WTC11 (cell line): ENCODE data around the gene CD59. TPM values are rescaled to one million over a fixed set of nuclear protein-coding genes. Genes with fewer than 3 reads are reported as not detected.

Source experiments
- ATAC-seq: fragments of 200-7000 bp; cut with Tn5 transposase; 2 replicates; pipeline ENCODE4 v1.10.0; 2021; ENCODE audit warnings: mild to moderate bottlenecking, moderate library complexity
- CTCF ChIA-PET: fragments of 300-600 bp; sonication (Branson Sonifier 250); formaldehyde crosslinking; loops from one replicate; lab custom pipeline; 2021; ENCODE audit warnings: antibody characterized with exemption; lab: Charles Lee
- POLR2A ChIA-PET: fragments of 350-600 bp; sonication (Branson Sonifier 250); formaldehyde crosslinking; loops from one replicate; lab custom pipeline; 2021; ENCODE audit warnings: antibody characterized with exemption; lab: Charles Lee
- DNase-seq: peaks from one replicate; pipeline ENCODE4 v3.0.0; 2021; ENCODE audit warnings: low spot score
- H3K27ac Mint-ChIP-seq: 2 replicates; pipeline ENCODE4 v1.8.0; 2021; ENCODE audit warnings: mixed read lengths
- H3K27me3 Mint-ChIP-seq: 2 replicates; pipeline ENCODE4 v1.8.0; 2021; ENCODE audit warnings: low read depth, mild to moderate bottlenecking, moderate library complexity, mixed read lengths
- H3K36me3 Mint-ChIP-seq: 2 replicates; pipeline ENCODE4 v1.8.0; 2021; ENCODE audit warnings: mixed read lengths
- H3K4me1 Mint-ChIP-seq: 2 replicates; pipeline ENCODE4 v1.8.0; 2022; ENCODE audit warnings: mixed read lengths
- H3K4me3 Mint-ChIP-seq: 2 replicates; pipeline ENCODE4 v1.8.0; 2021; ENCODE audit warnings: mild to moderate bottlenecking, moderate library complexity, mixed read lengths
- H3K9me3 Mint-ChIP-seq: 2 replicates; pipeline ENCODE4 v1.8.0; 2021; ENCODE audit warnings: mixed read lengths
- CREM ChIP-seq: sonication (generic); formaldehyde crosslinking; IDR thresholded peaks from 2 replicates; pipeline ENCODE4 v1.8.1; 2022; ENCODE audit warnings: mild to moderate bottlenecking, missing genetic modification reagents, moderate library complexity
- ETV6 ChIP-seq: sonication (generic); formaldehyde crosslinking; IDR thresholded peaks from 2 replicates; pipeline ENCODE4 v1.8.1; 2022; ENCODE audit warnings: mild to moderate bottlenecking, missing genetic modification reagents
- FOXK1 ChIP-seq: sonication (generic); formaldehyde crosslinking; IDR thresholded peaks from 2 replicates; pipeline ENCODE4 v1.8.0; 2022; ENCODE audit warnings: mild to moderate bottlenecking, moderate library complexity, missing genetic modification reagents
- GABPB1 ChIP-seq: sonication (generic); formaldehyde crosslinking; IDR thresholded peaks from 2 replicates; pipeline ENCODE4 v1.8.1; 2023; ENCODE audit warnings: mild to moderate bottlenecking, missing genetic modification reagents
- IRF2 ChIP-seq: sonication (generic); formaldehyde crosslinking; IDR thresholded peaks from 2 replicates; pipeline ENCODE4 v1.8.0; 2022; ENCODE audit warnings: low read depth, missing genetic modification reagents, borderline replicate concordance
- JAZF1 ChIP-seq: fragments of 250-450 bp; sonication (Bioruptor Pico); IDR thresholded peaks from 2 replicates; pipeline ENCODE4 v1.9.0; 2021; ENCODE audit warnings: moderate library complexity, mild to moderate bottlenecking, inconsistent platforms
- MXD4 ChIP-seq: fragments of 250-450 bp; sonication (Bioruptor Pico); IDR thresholded peaks from 2 replicates; pipeline ENCODE4 v1.8.0; 2021; ENCODE audit warnings: mild to moderate bottlenecking, moderate library complexity, borderline replicate concordance
- PRRX2 ChIP-seq: fragments of 250-450 bp; sonication (Bioruptor Pico); IDR thresholded peaks from 2 replicates; pipeline ENCODE4 v1.8.0; 2021; ENCODE audit warnings: mild to moderate bottlenecking
- TCF7 ChIP-seq: sonication (generic); formaldehyde crosslinking; IDR thresholded peaks from 2 replicates; pipeline ENCODE4 v1.8.0; 2022; ENCODE audit warnings: mild to moderate bottlenecking, low read depth, missing genetic modification reagents, moderate library complexity
- TEAD1 ChIP-seq: sonication (generic); formaldehyde crosslinking; IDR thresholded peaks from 2 replicates; pipeline ENCODE4 v1.8.0; 2022; ENCODE audit warnings: mild to moderate bottlenecking, missing genetic modification reagents
- TEAD4 ChIP-seq: sonication (generic); formaldehyde crosslinking; IDR thresholded peaks from 2 replicates; pipeline ENCODE4 v1.8.0; 2022; ENCODE audit warnings: mild to moderate bottlenecking, missing genetic modification reagents
- ZNF263 ChIP-seq: sonication (generic); formaldehyde crosslinking; IDR thresholded peaks from 2 replicates; pipeline ENCODE4 v1.8.1; 2022; ENCODE audit warnings: low read depth, mild to moderate bottlenecking, moderate library complexity, missing genetic modification reagents
- ZNF396 ChIP-seq: fragments of 250-450 bp; sonication (Bioruptor Pico); IDR thresholded peaks from 2 replicates; pipeline ENCODE4 v1.8.0; 2021; ENCODE audit warnings: mild to moderate bottlenecking, moderate library complexity, borderline replicate concordance
- total RNA-seq: library from RNA; stranded (reverse); gene quantifications from 3 replicates; pipeline ENCODE4 v1.2.3, GENCODE V29; 2021
- TF ChIP-seq, protein P1 (sequence below): fragments of 250-450 bp; sonication (Bioruptor Pico); IDR thresholded peaks from 2 replicates; pipeline ENCODE4 v2.1.2; 2022; ENCODE audit warnings: mild to moderate bottlenecking, moderate library complexity
- TF ChIP-seq, protein P2 (sequence below): sonication (generic); formaldehyde crosslinking; IDR thresholded peaks from 2 replicates; pipeline ENCODE4 v1.8.1; 2022; ENCODE audit warnings: low read depth, missing genetic modification reagents, borderline replicate concordance
- TF ChIP-seq, protein P3 (sequence below): sonication (generic); formaldehyde crosslinking; IDR thresholded peaks from 2 replicates; pipeline ENCODE4 v1.8.1; 2022; ENCODE audit warnings: missing genetic modification reagents, borderline replicate concordance
- TF ChIP-seq, protein P4 (sequence below): sonication (generic); formaldehyde crosslinking; IDR thresholded peaks from 2 replicates; pipeline ENCODE4 v1.8.1; 2023; ENCODE audit warnings: mild to moderate bottlenecking, missing genetic modification reagents
- TF ChIP-seq, protein P5 (sequence below): sonication (generic); formaldehyde crosslinking; IDR thresholded peaks from 2 replicates; pipeline ENCODE4 v1.8.1; 2022; ENCODE audit warnings: mild to moderate bottlenecking, moderate library complexity, missing genetic modification reagents
- TF ChIP-seq, protein P6 (sequence below): sonication (generic); formaldehyde crosslinking; IDR thresholded peaks from 2 replicates; pipeline ENCODE4 v1.8.0; 2023; ENCODE audit warnings: missing genetic modification reagents
- TF ChIP-seq, protein P7 (sequence below): sonication (generic); formaldehyde crosslinking; IDR thresholded peaks from 2 replicates; pipeline ENCODE4 v1.8.1; 2022; ENCODE audit warnings: mild to moderate bottlenecking, missing genetic modification reagents, moderate library complexity, borderline replicate concordance
- TF ChIP-seq, protein P8 (sequence below): sonication (generic); formaldehyde crosslinking; IDR thresholded peaks from 2 replicates; pipeline ENCODE4 v1.8.1; 2023; ENCODE audit warnings: mild to moderate bottlenecking, moderate library complexity, missing genetic modification reagents
- TF ChIP-seq, protein P9 (sequence below): sonication (generic); formaldehyde crosslinking; IDR thresholded peaks from 2 replicates; pipeline ENCODE4 v1.8.1; 2023; ENCODE audit warnings: mild to moderate bottlenecking, missing genetic modification reagents, moderate library complexity

The CD59 gene
- total RNA-seq, 1 experiment from 2014 or later = 65.8 TPM

DNA sequence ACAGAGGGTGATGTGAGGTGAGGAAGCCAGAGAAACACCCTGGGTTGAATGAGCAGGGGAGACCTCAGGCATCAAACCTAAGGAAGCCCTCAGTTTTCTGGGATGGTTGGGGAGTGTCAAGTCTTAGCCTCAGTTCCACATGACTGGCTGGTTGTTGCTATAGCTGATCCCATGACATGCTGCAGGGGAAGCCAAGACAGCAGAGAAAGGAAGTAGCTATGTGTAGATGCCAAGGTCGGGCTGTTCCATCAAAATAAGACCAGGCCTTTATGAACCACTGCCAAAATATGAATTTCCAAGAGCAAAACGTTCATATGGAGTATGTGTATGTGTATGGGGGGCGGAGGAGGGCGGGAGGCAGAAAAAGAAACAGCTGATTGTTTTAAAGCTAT, 11.6 kb downstream of the CD59 start:
- DNase-seq (no peak), ATAC-seq (no peak)
- POLR2A ChIA-PET = no interaction called here
- peaks cover 19% of the 10 kb centered on the region for H3K4me1 Mint-ChIP-seq
- H3K4me3 Mint-ChIP-seq = no peak overlapping the region
- peak overlapping the region; percentile 59 for H3K27ac Mint-ChIP-seq
- H3K36me3 Mint-ChIP-seq = peaks cover 16% of the 10 kb centered on the region
- CTCF ChIA-PET = interaction anchor here (1.3 kb wide), 1 partner anchor 34 kb away, joined by 3 read pairs; no protein-coding TSS in a partner anchor
- no peak for TF ChIP-seq ETV6 (CRISPR knock-in tag)
- TF ChIP-seq, protein P1, sequence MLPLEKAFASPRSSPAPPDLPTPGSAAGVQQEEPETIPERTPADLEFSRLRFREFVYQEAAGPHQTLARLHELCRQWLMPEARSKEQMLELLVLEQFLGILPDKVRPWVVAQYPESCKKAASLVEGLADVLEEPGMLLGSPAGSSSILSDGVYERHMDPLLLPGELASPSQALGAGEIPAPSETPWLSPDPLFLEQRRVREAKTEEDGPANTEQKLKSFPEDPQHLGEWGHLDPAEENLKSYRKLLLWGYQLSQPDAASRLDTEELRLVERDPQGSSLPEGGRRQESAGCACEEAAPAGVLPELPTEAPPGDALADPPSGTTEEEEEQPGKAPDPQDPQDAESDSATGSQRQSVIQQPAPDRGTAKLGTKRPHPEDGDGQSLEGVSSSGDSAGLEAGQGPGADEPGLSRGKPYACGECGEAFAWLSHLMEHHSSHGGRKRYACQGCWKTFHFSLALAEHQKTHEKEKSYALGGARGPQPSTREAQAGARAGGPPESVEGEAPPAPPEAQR = no peak
- TF ChIP-seq, protein P2, sequence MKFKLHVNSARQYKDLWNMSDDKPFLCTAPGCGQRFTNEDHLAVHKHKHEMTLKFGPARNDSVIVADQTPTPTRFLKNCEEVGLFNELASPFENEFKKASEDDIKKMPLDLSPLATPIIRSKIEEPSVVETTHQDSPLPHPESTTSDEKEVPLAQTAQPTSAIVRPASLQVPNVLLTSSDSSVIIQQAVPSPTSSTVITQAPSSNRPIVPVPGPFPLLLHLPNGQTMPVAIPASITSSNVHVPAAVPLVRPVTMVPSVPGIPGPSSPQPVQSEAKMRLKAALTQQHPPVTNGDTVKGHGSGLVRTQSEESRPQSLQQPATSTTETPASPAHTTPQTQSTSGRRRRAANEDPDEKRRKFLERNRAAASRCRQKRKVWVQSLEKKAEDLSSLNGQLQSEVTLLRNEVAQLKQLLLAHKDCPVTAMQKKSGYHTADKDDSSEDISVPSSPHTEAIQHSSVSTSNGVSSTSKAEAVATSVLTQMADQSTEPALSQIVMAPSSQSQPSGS (CRISPR knock-in tag) = no peak
- TF ChIP-seq TEAD4 (CRISPR knock-in tag) = no peak
- TF ChIP-seq, protein P3, sequence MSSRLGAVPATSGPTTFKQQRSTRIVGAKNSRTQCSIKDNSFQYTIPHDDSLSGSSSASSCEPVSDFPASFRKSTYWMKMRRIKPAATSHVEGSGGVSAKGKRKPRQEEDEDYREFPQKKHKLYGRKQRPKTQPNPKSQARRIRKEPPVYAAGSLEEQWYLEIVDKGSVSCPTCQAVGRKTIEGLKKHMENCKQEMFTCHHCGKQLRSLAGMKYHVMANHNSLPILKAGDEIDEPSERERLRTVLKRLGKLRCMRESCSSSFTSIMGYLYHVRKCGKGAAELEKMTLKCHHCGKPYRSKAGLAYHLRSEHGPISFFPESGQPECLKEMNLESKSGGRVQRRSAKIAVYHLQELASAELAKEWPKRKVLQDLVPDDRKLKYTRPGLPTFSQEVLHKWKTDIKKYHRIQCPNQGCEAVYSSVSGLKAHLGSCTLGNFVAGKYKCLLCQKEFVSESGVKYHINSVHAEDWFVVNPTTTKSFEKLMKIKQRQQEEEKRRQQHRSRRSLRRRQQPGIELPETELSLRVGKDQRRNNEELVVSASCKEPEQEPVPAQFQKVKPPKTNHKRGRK = no peak
- TF ChIP-seq TCF7 = no peak
- TF ChIP-seq, protein P4, sequence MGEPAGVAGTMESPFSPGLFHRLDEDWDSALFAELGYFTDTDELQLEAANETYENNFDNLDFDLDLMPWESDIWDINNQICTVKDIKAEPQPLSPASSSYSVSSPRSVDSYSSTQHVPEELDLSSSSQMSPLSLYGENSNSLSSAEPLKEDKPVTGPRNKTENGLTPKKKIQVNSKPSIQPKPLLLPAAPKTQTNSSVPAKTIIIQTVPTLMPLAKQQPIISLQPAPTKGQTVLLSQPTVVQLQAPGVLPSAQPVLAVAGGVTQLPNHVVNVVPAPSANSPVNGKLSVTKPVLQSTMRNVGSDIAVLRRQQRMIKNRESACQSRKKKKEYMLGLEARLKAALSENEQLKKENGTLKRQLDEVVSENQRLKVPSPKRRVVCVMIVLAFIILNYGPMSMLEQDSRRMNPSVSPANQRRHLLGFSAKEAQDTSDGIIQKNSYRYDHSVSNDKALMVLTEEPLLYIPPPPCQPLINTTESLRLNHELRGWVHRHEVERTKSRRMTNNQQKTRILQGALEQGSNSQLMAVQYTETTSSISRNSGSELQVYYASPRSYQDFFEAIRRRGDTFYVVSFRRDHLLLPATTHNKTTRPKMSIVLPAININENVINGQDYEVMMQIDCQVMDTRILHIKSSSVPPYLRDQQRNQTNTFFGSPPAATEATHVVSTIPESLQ = no peak
- no peak for TF ChIP-seq MXD4
- TF ChIP-seq TEAD1 (CRISPR knock-in tag) = no peak
- TF ChIP-seq, protein P5, sequence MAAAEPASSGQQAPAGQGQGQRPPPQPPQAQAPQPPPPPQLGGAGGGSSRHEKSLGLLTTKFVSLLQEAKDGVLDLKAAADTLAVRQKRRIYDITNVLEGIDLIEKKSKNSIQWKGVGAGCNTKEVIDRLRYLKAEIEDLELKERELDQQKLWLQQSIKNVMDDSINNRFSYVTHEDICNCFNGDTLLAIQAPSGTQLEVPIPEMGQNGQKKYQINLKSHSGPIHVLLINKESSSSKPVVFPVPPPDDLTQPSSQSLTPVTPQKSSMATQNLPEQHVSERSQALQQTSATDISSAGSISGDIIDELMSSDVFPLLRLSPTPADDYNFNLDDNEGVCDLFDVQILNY (CRISPR knock-in tag) = no peak
- no peaks in the 10 kb centered on the region for H3K27me3 Mint-ChIP-seq
- H3K9me3 Mint-ChIP-seq = 0 out of 2 replicates have a peak, but pooled peaks cover 6% of the 10 kb centered on the region

DNA sequence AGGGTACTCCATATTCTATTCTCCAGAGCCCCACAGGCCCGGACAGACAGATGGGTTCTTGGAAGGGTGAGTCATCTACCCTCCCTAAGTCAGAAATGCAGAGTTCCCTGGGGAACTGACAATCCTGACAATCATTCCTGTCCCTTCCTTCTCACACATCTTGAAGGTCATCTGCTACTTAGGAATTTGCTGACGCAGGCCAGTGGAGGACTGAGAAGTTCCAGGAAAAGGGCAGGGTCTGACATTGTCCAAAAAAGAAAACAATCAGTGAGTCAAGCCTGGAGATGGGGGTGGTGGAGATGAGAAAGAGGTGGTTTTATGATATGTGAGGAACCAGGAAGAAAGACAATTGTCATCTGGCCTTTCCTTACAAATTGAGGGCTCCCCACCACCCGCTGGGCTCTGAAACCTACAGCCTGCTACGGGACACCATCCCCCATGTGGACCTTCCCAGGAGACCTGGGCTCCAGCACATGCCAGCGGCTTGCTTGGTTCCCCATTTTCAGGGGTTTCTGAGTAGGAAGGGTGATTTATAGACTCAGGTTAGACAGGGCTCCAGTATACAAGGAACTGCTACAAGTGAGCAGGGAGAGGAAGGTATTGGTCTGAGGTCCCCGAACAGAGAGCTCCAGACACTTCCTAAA, 12.9 kb downstream of the CD59 start:
- no peak overlapping the region for H3K27ac Mint-ChIP-seq
- DNase-seq (no peak), ATAC-seq (no peak)
- POLR2A ChIA-PET = no interaction called here
- CTCF ChIA-PET = interaction anchor here (1.3 kb wide), 1 partner anchor 33 kb away, joined by 3 read pairs; no protein-coding TSS in a partner anchor
- no peaks in the 10 kb centered on the region for H3K27me3 Mint-ChIP-seq
- H3K4me1 Mint-ChIP-seq = peaks cover 16% of the 10 kb centered on the region
- 0 out of 2 replicates have a peak, but pooled peaks cover 6% of the 10 kb centered on the region for H3K9me3 Mint-ChIP-seq
- H3K4me3 Mint-ChIP-seq = no peak overlapping the region
- H3K36me3 Mint-ChIP-seq = peaks cover 10% of the 10 kb centered on the region
- TF ChIP-seq, protein P6, sequence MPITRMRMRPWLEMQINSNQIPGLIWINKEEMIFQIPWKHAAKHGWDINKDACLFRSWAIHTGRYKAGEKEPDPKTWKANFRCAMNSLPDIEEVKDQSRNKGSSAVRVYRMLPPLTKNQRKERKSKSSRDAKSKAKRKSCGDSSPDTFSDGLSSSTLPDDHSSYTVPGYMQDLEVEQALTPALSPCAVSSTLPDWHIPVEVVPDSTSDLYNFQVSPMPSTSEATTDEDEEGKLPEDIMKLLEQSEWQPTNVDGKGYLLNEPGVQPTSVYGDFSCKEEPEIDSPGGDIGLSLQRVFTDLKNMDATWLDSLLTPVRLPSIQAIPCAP (CRISPR knock-in tag) = no peak
- TF ChIP-seq FOXK1 (CRISPR knock-in tag) = no peak
- TF ChIP-seq GABPB1 (CRISPR knock-in tag) = no peak
- TF ChIP-seq, protein P7, sequence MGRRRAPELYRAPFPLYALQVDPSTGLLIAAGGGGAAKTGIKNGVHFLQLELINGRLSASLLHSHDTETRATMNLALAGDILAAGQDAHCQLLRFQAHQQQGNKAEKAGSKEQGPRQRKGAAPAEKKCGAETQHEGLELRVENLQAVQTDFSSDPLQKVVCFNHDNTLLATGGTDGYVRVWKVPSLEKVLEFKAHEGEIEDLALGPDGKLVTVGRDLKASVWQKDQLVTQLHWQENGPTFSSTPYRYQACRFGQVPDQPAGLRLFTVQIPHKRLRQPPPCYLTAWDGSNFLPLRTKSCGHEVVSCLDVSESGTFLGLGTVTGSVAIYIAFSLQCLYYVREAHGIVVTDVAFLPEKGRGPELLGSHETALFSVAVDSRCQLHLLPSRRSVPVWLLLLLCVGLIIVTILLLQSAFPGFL (CRISPR knock-in tag) = no peak
- no peak for TF ChIP-seq JAZF1 (CRISPR knock-in tag)
- TF ChIP-seq ZNF263 (CRISPR knock-in tag) = no peak
- TF ChIP-seq PRRX2 (CRISPR knock-in tag) = no peak
- TF ChIP-seq ZNF396 = no peak
- no peak for TF ChIP-seq CREM (CRISPR knock-in tag)
- TF ChIP-seq, protein P8, sequence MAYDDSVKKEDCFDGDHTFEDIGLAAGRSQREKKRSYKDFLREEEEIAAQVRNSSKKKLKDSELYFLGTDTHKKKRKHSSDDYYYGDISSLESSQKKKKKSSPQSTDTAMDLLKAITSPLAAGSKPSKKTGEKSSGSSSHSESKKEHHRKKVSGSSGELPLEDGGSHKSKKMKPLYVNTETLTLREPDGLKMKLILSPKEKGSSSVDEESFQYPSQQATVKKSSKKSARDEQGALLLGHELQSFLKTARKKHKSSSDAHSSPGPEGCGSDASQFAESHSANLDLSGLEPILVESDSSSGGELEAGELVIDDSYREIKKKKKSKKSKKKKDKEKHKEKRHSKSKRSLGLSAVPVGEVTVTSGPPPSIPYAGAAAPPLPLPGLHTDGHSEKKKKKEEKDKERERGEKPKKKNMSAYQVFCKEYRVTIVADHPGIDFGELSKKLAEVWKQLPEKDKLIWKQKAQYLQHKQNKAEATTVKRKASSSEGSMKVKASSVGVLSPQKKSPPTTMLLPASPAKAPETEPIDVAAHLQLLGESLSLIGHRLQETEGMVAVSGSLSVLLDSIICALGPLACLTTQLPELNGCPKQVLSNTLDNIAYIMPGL = no peak
- TF ChIP-seq, protein P5 (CRISPR knock-in tag) = no peak
- TF ChIP-seq IRF2 (CRISPR knock-in tag) = no peak
- TF ChIP-seq, protein P9, sequence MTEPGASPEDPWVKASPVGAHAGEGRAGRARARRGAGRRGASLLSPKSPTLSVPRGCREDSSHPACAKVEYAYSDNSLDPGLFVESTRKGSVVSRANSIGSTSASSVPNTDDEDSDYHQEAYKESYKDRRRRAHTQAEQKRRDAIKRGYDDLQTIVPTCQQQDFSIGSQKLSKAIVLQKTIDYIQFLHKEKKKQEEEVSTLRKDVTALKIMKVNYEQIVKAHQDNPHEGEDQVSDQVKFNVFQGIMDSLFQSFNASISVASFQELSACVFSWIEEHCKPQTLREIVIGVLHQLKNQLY (CRISPR knock-in tag) = no peak
